Fibroblast of gingiva (primary cell): ENCODE results near the gene ITGA7.
A peak's percentile ranks its signal among the peaks of the same experiment; 100 is the strongest.

Source experiments
- DNase-seq: peaks from one replicate; pipeline ENCODE4 v3.0.0-alpha.2; 2011; ENCODE audit warnings: low read depth

The ITGA7 gene

DNA sequence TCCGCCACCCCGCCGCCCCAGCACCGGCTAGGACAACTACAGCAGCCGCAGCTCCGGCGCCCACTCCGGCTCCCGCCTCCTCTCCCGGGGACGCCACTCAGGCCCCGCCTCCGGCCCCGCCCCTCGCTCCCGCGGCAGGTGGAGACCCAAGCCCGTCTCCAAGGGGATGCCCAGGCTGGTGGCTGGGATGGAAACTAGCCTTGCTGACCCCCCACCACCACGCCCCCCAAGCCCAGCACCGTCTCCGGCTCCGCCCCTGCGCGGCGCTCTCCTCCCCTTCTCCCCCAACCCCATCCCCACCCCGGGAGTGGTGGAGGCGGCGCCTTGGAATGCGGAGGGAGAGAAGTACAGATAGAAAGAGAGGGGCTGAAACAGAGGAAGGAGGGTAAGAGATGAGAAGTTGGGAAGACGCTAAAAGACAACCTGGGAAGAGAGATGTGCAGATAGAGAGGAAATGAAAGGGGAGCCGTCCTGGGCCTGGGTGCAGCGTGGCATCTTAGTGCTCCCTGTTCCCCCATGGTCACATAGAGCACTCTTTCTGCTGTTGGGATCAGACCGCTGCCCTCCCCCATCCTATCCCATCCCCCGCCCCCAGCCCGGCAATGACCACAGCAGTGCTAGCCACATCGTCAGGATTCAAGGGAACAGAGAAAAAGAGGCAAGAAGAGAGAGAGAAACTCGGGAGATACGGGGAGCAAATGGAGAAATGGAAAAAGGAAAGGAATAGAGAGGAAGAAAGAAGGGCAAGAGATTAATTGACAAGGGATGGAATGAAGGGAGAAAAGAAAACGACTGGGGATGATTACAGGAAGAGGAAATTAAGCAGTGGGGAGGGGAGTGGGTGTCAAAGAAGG lies at the start of gene ITGA7:
ITGA7 (minus strand) TSS at position 64 of the 854 bp plus-strand sequence. CDS start 222 bp downstream, outside the sequence.
- DNase-seq, result no peak

DNA sequence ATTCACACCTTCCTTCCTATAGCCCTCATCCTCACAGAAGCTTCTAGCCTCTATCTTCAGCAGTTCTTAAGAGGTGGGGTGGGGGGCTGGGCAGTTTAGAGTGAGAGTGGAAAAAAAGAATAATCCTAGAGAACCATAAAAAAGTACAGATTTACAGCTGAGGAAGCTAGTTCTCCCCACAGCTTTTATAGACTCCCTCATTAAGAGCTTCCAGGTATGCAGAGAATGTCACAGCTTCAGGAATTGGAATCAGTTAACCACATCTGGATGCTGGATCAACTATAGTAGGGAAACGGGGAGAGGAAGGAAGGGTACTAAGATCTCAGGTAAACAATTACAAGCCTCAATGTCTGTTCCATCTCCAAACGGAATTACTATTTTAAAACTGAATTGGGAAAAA lies 47.5 kb upstream of the ITGA7 start:
- DNase-seq, result no peak

GRCh38 chr12:55748230-55748993 lies 40.7 kb upstream of the ITGA7 start:
- DNase-seq, result no peak

GRCh38 chr12:55746913-55747231 lies 39.2 kb upstream of the ITGA7 start:
- DNase-seq, result no peak

DNA sequence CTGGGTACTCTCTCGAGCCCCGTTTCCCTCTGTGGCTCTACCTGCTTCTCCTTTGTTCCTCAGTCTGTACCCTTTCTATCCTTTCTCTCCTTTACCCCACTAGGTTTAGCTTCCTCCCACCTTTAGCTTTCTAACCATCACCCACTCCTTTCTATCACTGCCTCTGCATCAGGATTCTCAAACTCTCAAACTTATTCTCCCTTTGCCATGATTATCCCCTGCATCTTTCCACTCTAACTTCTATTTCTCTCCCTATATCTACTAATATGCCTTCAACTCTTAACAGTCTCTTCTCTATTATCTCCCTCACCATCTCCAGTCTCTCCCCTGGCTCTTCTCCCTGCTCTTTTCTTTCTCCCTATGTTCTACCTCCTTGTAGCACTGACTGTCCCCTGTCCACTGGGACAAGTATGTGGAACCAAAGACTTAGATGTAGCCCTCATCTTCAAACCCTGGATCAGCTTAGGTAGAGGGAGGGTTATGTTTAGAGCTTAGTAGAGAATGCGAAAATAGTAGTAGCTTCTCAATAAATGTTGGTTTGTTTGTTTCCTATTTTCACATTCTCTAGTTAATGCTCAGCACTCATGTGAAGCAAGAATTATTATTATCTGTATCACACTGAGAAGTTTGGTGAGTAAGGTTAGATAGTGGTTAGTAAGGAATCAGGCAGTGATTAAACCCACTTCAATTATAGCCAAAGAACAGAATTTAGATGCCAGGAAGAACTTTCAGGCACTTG lies 38.6 kb upstream of the ITGA7 start:
- no peak for DNase-seq

DNA sequence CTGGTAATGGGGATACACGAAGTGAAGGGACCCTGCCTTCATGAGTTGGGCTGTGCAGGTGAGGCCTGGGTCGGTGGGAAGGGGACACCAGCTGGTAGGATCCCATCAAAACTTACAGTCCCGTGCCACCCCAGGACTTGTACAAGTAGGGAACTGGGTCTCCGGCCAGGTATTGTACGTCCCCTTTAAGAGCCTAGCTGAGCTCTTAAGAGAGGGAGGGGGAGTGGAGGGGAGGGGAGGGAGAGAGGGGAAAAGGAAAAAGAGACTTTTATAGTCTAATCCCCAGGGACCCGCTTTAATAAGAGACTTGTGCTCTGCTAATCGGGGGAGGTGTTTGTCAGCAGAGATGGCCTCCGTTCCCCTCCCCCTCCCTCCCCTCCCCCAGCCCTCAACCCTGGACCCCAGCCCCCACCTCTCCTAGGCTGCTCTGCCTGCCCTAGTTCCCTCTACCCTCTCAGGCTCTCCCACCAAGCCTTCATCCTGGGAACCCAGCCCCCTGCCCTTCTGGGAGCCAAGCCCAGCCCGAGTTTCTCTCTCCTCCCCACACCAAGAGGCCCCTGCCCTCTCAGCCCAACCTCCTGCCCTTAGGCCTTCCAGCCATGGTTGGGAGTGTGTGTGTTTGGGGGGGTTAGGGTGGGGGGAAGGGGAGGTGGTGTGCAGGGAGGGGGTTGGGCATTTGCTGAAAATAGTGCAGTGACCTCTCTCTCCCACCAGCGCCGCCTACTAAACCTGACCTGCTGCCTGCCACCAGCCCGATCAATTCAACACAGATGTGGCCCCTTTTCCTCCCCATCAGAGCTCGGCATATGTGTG lies 37.9 kb upstream of the ITGA7 start:
- DNase-seq, result peak; percentile 45

- DNase-seq, result no peak
These were observed 36.8 kb upstream of the ITGA7 start for GRCh38 chr12:55744340-55745030.

DNA sequence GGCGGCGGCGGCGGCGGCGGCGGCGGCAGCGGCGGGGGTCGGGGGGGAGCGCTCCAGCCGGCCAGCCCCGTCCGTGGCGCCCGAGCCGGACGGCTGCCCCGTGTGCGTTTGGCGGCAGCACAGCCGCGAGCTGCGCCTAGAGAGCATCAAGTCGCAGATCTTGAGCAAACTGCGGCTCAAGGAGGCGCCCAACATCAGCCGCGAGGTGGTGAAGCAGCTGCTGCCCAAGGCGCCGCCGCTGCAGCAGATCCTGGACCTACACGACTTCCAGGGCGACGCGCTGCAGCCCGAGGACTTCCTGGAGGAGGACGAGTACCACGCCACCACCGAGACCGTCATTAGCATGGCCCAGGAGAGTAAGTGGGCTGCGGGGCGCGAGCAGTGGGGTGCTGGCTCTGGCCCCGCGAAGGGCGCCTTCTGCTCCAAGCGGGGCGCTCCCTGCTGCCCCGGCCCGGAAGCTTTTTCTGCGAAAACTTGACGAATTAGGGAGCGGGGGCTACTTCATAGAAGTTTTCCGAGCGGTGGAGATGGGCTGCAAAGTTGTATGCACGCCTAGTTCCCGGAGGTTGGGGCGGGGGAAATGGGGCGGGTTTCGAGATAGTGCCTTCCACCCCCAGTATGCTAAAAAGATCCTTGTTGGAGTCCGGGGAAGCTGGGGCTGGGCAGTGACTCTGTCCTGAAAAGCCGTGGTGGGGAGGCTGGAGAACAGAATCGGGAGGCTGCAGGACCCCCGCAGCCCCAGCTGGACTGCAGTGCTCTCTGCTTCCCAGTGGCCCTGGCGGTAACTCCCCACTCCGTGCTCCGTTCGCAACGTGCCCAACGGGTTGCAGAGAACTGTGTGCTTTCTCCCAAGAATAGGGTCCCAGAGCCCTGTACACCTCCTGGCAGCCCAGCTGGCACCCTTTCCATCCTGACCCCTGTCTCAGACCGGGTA lies 36.0 kb upstream of the ITGA7 start:
- peak; percentile 72 for DNase-seq

GRCh38 chr12:55742719-55743405 lies 35.2 kb upstream of the ITGA7 start, which contains the start of gene GDF11:
TSS of gene GDF11 (plus strand) at chr12:55743122. CDS start at chr12:55743317, 195 bp downstream.
- peak; percentile 73 for DNase-seq

DNA sequence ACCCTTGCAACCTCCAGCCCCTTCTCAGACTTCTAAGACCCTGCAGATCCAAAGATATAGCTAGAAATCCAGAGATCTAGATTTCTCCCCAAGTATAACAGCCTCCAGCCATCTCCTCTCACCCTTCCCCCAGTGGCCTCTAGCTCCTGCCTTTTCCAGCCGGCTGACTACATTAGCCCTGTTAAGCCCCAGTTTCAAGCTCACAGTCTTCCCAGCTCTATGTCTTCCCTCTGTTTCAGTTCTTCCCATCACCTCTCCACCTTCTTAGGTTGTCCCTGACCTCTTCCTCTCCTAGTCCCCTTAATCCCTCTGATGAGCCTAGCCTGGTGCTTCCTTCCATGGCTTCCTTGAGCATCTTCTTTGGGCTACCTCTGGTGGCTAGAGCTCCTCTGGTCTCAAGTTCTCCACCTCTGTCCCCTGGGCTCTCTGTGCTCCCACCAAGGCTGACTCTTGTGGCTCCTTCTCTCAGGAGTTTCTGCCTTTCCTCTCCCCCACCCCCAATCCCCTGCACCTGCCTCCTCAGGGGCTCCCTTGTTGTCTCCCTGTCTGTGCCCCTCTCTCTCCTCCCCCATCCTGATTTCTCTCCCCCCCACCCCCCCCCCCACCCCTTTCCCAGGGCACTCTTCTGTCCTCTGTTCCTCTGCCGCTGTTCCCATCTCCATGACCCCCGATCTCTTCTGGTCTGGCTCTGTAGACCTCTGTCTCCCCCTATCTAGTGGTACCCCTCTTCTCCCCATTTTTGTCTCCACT lies 34.4 kb upstream of the ITGA7 start:
- no peak for DNase-seq

- no peak for DNase-seq
These were observed 31.3 kb upstream of the ITGA7 start for GRCh38 chr12:55739025-55739378.

- DNase-seq, result peak; percentile 85
These were observed 30.7 kb upstream of the ITGA7 start for GRCh38 chr12:55738123-55739024.

DNA sequence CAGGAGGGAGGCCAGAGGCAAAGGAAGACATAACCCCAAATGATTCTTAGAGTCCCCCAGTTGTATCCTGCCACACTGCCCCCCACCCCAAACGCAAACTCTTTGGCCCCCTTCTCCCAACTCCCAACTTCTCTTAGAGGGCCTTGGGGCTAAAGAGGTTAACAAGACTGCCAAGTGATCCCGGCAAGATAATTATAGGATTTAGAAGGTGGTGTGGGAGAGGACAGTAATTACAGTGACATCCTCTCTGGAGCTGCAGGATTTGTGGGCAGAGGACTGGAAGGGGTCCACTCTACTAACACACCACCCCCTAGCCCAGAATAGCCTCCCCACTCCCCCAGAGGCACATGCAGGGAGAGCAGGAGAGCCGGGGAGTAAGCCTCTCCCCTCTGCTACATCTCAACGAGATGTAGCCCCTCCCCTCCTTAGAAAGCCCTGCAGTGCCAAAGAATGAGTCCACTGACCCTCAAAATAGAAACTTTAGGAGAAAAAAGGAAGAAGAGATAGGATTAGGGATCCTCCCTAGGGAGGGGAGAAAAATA lies 29.9 kb upstream of the ITGA7 start:
- DNase-seq, result no peak

GRCh38 chr12:55736780-55737580 lies 29.3 kb upstream of the ITGA7 start:
- DNase-seq, result peak; percentile 65

GRCh38 chr12:55736076-55736475 lies 28.4 kb upstream of the ITGA7 start:
- no peak for DNase-seq

GRCh38 chr12:55734595-55734994 lies 26.9 kb upstream of the ITGA7 start:
- no peak for DNase-seq
